AG09319 (cell line): ENCODE measurements around the gene WWC2.
A peak's percentile ranks its signal among the peaks of the same experiment; 100 is the strongest.

Source experiments
- DNase-seq: peaks from one replicate; pipeline ENCODE4 v3.0.0-alpha.2; 2010; ENCODE audit warnings: low read depth; ENCODE audit errors: extremely low read depth
- TF ChIP-seq, protein P1 (sequence below): IDR thresholded peaks from 2 replicates; pipeline ENCODE4 v1.5.1; 2011; ENCODE audit warnings: low read depth, mild to moderate bottlenecking, inconsistent platforms, low read length, moderate library complexity

The WWC2 gene

DNA sequence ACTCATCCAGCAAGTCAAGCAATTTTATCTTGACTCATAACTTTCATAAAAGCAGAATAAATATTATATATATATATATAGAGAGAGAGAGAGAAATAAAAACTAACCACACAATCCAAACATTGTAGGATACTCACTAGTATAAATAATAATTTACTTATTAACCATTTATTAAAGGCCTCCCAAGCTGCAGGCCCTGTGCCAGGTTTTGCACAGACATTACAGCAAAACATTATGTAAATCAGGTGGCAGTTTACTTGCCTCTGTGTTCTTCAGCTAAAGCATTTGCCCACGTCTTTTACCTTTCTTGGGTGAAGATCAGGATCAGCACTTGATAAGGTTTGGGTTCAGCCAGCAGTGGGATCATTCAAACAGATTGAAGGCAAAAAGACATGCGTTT is 145.4 kb downstream of the WWC2 start:
- no peak for DNase-seq
- TF ChIP-seq, protein P1, sequence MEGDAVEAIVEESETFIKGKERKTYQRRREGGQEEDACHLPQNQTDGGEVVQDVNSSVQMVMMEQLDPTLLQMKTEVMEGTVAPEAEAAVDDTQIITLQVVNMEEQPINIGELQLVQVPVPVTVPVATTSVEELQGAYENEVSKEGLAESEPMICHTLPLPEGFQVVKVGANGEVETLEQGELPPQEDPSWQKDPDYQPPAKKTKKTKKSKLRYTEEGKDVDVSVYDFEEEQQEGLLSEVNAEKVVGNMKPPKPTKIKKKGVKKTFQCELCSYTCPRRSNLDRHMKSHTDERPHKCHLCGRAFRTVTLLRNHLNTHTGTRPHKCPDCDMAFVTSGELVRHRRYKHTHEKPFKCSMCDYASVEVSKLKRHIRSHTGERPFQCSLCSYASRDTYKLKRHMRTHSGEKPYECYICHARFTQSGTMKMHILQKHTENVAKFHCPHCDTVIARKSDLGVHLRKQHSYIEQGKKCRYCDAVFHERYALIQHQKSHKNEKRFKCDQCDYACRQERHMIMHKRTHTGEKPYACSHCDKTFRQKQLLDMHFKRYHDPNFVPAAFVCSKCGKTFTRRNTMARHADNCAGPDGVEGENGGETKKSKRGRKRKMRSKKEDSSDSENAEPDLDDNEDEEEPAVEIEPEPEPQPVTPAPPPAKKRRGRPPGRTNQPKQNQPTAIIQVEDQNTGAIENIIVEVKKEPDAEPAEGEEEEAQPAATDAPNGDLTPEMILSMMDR, result no peak

DNA sequence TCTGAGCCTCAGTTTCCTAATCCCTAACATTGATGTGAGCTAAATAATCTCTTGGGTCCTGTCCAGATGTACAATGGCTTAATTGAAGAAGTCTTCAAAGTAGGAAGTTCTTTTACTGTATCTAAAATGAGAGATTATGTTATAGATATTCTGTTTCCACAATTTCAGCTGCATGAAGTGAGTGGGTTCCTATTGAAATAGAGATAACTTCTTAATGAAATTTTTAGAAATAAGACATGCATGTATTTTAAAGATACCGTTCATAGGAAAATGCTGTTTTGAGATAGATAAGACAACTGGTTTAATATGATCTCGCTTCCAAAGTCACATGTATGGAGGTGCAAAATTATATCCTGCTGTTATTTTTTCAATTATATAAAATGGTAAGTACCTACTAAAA is 149.1 kb downstream of the WWC2 start:
- TF ChIP-seq, protein P1, result no peak
- no peak for DNase-seq

DNA sequence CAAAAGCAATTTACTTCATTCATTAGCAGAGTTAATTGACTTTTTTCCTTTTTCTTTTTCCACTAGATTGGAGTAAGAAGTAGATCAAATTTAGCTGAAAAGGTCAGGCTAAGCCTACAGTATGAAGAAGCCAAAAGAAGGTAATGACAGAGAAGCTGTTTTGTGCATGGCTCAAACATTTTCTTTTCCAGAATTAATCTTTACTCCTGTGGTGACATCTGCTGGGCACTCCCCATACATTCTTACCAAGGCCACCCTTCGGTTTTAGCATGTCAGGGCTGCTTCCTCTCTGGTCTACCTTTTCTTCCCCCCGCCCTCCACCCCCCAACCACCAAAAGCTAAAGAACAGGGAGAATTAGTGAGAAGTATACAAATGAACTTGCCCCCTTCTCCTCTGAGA is 150.8 kb downstream of the WWC2 start:
- TF ChIP-seq, protein P1, result peak; percentile 41
- no peak for DNase-seq

DNA sequence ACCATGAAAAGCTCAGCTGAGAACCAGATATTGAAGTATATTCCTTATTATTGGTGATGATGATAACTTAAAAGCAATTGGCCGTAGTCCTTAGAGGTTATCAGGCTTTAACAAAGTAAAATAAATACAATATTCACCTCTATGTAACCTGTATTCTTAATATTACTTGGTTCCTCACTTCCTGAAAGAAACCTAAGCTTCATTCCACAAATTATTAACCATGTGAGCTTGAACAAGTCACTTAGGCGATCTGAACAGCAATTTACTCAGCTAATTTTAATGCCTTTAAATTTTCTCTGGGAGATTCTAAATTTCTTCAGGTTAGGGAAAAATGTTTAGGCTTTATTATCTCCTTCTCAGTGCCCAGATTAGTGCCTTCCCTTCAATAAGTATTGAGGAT is 151.8 kb downstream of the WWC2 start:
- TF ChIP-seq, protein P1, result no peak
- DNase-seq, result no peak

DNA sequence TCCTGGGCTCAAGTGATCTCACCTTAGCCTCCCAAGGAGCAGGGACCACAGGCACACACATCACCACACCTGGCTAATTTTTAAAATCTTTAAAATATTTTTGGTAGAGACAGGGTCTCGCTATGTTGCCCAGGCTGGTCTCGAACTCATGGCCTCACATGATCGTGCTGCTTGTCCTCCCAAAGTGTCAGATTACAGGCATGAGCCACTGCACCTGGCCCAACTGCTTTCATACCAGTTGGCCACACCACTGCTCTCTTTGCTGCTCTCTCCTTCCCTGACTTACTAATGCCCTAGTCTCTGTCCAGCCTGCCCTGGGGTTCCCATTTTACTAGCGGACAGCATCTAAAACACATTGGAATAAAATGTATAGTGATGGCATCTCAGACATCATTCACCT is 153.9 kb downstream of the WWC2 start:
- DNase-seq, result no peak
- TF ChIP-seq, protein P1, result no peak

DNA sequence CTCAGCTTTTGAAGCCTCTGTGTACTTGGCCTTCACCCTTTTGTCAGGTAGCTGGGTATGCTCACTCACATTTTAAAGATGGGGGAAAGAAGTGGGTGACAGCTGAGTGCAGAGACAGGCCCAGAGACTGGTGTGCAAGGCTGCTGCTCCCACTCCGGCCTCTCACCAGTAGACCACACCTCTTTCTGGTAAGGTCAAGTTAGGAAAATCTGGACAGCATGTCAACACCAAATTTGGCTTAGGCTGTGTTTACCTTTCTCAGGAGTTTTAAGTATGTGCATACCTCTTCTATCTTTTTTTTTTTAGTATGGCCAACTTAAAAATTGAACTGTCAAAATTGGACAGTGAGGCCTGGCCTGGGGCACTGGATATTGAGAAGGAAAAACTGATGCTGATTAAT is 154.4 kb downstream of the WWC2 start:
- no peak for DNase-seq
- TF ChIP-seq, protein P1, result no peak

DNA sequence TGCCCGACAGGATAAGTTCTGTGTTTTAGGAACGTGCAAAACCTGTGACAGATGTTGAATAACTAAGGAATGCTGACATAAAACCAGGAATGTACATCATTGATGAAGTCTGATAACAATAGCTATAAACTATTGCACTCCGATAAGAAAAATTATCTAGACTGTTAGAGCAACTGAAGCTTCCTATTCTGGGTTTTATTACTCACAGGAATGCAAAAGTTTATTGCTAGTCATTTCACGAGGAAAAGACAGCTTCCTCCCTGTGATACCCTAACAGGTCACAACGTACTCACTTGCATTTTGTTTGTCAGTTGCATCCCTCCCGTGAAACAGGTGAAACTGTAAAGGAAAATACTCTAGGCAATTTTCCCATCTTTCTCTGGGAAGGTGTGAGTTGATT is 155.1 kb downstream of the WWC2 start:
- no peak for DNase-seq
- TF ChIP-seq, protein P1, result no peak
